Activated CD8-positive, alpha-beta memory T cell treated with anti-CD3 and anti-CD28 coated beads for 1 hour (primary cell): Measurements from ENCODE around the gene APLN.

ENCODE experiments used
- DNase-seq, 2 donors: peaks; one replicate each; pipeline ENCODE4 v3.0.0-alpha.2; 2020; ENCODE audit warnings: low read depth in 1 of 2; ENCODE audit errors: extremely low read depth in 1 of 2

The APLN gene

DNA sequence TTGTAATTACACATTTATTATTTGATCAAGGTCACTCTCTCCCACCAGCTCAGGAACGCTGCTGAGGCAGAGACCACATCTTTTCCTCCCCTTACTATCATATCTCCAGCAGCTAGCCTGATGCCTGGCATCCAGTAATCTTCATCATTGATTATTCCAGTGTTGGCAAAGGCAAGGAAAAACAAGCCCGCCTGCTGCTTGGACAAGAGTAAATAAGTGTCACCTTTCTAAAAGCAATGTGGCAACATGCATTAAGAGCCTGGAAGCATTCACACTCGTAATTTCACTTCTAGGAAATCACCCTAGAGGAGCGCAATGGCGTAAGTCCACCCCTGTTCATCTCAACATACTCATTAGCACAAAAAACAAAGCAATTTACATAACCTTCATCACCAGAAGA is 54.8 kb downstream of the APLN start:
- no peak for DNase-seq

DNA sequence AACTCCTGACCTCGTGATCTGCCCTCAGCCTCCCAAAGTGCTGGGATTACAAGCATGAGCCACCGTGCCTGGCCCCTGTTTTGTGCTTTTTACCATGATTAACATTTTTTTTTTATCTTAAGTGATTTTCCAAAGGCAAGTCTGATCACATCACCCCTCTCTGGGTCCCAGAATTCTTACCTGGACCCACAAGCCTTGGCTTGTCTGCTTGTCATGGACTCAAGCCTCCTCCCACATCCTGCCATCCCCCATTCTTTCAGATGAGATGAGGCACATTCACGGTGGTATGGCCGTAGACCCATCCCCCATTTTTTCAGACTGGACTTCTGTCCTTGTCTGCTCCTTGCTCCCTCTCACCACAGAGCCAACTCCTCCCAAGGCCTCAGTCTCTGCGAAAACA is 55.3 kb downstream of the APLN start:
- DNase-seq, result no peak

DNA sequence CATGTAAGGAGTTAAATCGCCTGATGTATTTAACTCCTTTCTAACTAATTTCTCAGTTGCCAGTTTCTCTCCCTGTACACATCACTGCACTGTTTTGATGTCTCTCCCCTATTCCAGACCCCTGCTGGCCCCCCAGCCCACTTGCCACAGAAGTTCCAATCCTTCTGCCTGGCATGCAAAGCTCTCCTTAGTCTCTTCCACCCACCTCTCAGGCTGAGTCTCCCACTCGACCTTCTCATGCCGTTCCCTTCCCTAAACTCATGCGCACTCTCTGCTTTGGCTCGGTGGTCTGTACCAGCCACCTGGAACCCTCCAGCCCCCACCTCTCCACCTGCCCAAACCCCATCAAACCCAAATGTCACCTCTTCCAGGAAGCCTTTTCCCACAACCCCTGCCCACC is 56.9 kb downstream of the APLN start:
- no peak for DNase-seq

DNA sequence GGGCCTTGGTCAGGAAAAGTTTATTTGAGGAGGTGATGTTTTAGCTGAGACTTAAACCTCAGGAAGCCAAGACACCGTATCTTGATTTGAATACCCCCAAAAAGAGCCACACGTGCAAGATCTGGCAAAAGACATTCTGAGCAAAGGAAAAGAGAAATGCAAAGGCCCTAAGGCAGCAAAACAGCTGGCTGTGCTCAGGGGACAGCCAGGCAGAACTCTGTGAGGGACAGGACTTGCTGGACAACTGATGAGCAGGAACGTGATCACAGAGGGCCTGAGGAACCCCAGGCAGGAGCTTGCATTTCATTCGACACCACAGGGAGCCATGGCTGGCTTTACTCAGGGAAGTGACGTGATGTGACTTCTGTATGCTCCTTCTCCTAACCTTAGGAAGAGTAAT is 58.7 kb downstream of the APLN start:
- DNase-seq, result no peak
